GM18861 (cell line): ENCODE measurements around the gene SLC26A11.

Source experiments
- ATAC-seq: cut with Tn5 transposase; IDR thresholded peaks from one replicate; pipeline ENCODE4 v1.9.1; 2021; ENCODE audit not compliant: unreplicated experiment

The SLC26A11 gene

GRCh38 chr17:80216473-80217456, 3.5 kb upstream of the SLC26A11 start:
- ATAC-seq: no peak

GRCh38 chr17:80217703-80218362, 2.4 kb upstream of the SLC26A11 start:
- no peak for ATAC-seq

- no peak for ATAC-seq
Observed at GRCh38 chr17:80218391-80218790, 1.8 kb upstream of the SLC26A11 start.

DNA sequence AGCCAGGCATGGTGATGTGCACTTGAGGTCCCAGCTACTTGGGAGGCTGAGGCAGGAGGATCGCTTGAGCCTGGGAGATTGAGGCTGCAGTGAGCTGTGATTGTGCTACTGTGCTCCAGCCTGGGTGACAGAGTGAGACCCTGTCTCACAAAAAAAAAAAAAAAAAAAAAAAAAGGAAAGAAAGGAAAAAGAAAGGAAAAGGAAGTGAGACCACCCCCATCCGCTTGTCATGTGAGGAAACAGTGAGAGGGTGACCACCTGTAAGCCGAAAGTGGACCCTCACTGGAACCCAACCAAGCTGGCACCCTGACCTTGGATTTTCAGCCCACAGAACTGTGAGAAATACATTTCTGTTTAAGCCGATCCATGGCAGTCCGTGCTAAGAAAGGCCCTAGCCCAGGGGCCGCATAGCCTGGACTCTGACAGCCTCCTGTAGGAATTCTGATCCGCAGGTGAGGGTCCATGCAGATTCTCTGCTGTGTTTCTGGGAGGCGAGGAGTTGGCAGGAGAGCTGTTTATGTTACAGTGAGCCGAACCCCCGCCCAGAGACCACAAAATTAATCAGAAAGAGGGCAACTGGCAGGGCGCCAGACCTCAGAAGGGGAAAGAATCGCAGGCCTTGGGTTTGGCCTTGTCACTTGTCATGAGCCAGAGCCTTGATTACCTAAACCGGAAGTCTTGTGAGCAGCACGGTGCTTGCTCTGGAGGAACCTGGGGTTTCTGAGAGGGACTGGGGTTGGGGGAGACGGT, 1.0 kb upstream of the SLC26A11 start:
- ATAC-seq: peak; percentile 53

DNA sequence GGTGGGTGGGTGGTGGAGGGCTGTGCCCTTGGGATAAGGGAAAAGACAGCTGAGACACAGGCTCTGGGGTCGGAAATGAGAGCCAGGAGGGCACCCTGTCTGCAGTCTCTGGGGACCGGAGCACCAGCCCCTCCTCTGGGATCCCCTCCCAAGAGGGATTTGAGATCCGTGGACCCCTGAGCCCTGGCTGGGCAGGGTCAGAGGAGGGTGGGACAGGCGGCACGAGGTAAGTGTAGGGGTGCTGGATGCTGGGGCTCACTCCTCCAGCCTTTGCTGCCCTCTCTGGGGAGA, 519 bp upstream of the SLC26A11 start:
- ATAC-seq: no peak

DNA sequence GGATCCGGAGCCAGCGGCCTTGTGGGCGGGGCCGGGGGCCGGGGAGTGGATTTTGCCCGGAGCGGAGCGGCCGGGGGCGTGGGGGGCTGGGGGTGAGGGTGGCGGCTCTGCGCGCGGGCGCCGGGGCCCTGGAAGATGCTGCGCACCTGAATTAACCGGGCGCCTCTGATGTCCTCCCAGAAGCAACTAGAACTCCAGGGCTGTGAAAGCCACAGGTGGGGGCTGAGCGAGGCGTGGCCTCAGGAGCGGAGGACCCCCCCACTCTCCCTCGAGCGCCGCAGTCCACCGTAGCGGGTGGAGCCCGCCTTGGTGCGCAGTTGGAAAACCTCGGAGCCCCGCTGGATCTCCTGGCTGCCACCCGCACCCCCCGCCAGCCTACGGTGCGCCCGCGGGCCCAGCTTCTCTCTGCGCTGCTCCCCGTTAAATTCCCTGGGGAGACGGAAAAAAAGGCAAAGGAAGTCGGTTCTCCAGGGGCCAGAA, 549 bp downstream of the SLC26A11 start:
- no peak for ATAC-seq

DNA sequence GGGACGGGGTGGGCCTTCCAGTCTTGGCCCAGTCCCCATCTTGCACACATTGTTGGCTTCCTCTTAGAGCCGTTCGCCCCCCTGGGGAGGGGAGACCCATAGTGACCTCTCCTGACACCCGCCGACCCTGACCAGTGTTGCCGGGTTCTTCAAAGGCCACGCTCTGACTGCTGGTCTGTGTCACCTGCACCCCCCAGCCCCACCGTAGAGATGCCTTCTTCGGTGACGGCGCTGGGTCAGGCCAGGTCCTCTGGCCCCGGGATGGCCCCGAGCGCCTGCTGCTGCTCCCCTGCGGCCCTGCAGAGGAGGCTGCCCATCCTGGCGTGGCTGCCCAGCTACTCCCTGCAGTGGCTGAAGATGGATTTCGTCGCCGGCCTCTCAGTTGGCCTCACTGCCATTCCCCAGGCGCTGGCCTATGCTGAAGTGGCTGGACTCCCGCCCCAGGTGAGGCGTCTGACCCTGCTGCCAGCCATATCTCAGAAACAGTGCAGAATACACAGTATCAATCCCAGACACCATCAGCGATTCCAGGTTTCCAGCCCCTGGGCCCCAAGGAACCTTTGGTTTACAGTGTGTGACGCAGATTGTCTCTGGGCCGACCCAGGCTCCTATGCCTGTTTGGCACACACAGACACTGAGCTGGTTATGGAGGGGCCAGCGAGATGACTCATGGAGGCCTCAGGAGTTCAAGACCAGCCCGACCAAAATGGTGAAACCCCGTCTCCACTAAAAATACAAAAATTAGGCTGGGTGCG, 1.3 kb downstream of the SLC26A11 start:
- no peak for ATAC-seq

DNA sequence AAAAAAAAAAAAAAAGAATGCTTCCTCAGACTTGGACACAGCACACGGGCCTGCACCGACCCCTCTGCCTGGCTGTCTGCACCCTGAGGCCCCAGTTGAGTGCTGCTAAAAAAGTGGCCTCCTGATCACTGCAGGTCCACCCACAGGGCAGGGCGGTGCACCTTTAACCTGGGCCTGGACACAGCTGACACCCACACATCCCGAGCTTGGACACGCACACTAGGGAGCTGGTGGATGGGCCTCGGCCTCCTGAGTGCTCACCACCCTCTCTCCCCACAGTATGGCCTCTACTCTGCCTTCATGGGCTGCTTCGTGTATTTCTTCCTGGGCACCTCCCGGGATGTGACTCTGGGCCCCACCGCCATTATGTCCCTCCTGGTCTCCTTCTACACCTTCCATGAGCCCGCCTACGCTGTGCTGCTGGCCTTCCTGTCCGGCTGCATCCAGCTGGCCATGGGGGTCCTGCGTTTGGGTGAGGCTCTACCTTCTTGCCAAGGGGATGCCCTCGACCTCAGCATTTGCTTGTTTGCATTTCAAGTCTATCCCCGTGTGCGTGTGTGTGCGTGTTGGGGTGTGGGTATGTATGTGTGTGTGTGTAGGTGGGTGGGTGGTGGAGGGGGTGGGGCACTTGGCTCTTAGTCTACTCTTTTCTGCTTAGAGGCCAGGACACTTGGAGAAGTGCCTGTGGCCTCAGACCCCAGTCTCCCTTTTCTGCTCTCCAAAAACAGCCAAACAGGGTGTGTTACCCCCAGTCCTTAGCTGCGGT, 2.3 kb downstream of the SLC26A11 start:
- no peak for ATAC-seq

DNA sequence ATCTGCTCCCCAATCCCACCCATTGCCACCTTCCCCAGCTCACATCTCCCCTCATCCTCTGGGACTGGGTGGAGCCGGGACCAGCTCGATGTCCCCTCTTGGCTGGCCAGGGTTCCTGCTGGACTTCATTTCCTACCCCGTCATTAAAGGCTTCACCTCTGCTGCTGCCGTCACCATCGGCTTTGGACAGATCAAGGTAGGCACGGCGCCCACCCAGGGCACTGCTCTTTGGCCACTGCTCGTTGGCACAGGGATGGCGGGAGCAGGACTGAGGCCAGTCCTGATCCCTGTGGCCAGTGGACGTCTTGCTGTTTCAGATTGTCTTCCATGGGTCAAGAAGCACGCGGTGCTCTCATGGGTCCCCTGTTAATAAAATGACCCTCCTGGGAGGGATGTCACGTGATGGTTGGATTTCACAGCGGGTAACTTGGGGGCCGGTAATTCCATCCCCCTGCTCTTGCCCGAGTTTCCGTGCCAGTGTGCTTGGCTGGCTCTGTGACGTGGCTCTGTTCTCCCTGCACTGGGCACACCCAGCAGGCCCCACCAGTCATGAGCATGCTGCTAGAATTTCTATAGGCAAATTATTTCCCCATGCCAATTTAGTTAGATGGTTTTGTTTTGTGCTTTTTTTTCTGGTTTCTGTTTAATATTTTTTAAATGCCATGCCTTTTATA, 3.1 kb downstream of the SLC26A11 start:
- ATAC-seq: no peak

GRCh38 chr17:80223838-80224497, 3.7 kb downstream of the SLC26A11 start:
- no peak for ATAC-seq

DNA sequence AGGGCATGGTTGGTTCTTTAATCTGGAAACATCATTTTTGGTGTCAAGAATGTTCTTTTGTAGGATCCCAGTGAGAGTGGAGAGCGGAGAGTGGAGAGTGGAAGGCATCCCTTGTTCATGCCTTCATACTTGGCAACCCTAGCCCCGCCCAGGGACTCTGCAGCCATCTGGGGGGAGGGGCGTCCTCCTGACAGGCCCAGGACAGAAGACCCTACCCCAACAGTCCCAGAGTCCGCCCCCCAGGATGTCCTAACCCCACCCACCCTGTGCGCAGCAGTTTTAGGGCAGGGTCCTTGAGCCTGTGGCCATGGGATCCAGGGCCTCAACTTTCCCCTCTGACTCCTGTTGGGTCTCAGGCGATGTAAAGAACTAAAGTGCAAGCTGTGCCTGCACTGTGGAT, 4.5 kb downstream of the SLC26A11 start:
- no peak for ATAC-seq

GRCh38 chr17:80225230-80225629, 5.0 kb downstream of the SLC26A11 start:
- ATAC-seq: no peak

GRCh38 chr17:80227156-80227555, 6.9 kb downstream of the SLC26A11 start:
- ATAC-seq: no peak

DNA sequence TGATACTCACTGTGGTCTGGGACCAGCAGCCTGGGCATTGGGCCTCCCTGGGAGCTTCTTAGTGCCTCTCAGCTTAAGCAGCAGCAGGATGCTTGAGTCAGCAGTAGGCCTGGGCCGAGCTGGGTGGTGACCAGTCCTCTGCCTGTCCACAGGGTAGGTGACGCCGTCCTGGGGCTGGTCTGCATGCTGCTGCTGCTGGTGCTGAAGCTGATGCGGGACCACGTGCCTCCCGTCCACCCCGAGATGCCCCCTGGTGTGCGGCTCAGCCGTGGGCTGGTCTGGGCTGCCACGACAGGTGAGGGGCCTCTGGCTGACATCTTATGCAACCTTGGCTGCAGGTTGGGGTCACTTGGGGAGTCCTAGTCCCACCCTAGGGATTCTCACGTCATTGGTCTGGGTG, 7.4 kb downstream of the SLC26A11 start:
- no peak for ATAC-seq

GRCh38 chr17:80228477-80228876, 8.2 kb downstream of the SLC26A11 start:
- no peak for ATAC-seq

DNA sequence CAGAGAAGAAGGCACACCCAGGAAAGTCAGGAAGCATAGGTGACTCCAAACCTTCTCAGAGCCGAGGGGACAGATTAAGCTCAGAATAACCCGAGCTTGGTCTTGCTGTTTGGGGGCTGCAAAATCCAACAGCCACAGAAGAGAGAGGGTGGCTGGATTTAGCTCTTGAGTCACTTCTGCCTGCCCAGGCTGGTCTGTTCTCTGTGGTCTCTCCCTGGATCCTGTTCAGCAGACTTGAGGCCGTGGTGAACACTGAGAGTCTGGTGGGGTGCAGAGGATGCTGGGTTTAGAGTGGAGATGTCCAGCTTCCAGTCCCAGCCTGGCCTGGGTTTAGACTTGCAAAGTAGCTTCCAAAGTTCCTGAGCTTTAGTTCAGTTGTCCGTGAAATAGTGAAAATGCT, 8.8 kb downstream of the SLC26A11 start:
- ATAC-seq: no peak

DNA sequence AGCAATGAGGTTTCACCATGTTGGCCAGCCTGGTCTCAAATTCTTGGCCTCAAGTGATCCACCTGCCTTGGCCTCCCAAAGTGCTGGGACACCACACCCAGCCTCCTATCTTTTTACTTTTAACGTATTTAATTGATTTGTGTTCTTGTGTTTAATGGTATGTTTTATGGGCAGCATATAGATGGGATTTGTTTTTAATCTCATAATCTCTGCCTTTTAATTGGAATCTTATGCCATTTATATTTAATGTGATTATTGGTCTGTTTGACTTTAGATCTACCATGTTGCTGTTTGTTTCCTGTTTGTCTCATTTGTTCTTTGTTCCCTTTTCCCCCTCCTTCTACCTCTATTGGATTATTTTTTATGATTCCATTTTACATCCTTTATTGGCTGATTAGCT, 12.2 kb downstream of the SLC26A11 start:
- no peak for ATAC-seq

DNA sequence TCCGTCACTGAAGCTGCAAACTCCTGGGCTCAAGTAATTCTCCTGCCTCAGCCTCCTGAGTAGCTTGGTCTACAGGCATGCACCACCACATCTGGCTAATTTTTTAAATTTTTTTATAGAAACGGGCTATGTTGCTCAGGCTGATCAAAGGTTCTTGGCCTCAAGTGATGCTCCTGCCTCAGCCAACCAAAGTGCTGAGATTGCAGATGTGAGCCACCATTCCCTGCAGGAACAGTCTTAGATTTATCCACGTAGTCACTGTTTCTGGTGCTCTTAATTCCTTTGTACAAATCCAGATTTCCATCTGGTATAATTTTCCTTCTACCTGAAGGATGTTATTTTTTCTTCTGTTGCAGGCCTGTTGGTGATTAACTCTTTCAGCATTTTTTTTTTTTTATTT, 13.0 kb downstream of the SLC26A11 start:
- ATAC-seq: no peak

GRCh38 chr17:80236911-80237310, 16.7 kb downstream of the SLC26A11 start:
- no peak for ATAC-seq
